SK-N-SH (cell line): ENCODE data around the gene TM9SF3. TPM values are rescaled to one million over a fixed set of nuclear protein-coding genes. Genes with fewer than 3 reads are reported as not detected.

ENCODE experiments used
- CTCF ChIA-PET: fragments of 300-600, 350-600 bp; formaldehyde crosslinking; extraction: SDS; loops from one replicate; lab custom pipeline; 2021; lab: Yijun Ruan, JAX
- POLR2A ChIA-PET: fragments of 350-600 bp; sonication (Branson Sonifier 250); formaldehyde crosslinking; extraction: SDS; loops from one replicate; lab custom pipeline; 2020; ENCODE audit warnings: antibody characterized with exemption, inconsistent platforms; lab: Yijun Ruan, JAX
- DNase-seq: peaks from one replicate; pipeline ENCODE4 v3.0.0; 2012
- H2AFZ ChIP-seq: fragments of 200-600 bp; sonication (generic); 2 replicates; pipeline ENCODE4 v1.8.1; 2016; ENCODE audit warnings: antibody characterized with exemption, mild to moderate bottlenecking, low read depth
- H3F3A ChIP-seq: fragments of 200-600 bp; sonication (generic); replicated peaks from 2 replicates; pipeline ENCODE3; 2016; ENCODE audit warnings: antibody characterized with exemption, mild to moderate bottlenecking; ENCODE audit not compliant: insufficient read depth
- H3K27ac ChIP-seq, 2 experiments: fragments of 200-500 bp in 1 of 2; fragments of 200-600 bp in 1 of 2; sonication (Bioruptor generic) in 1 of 2; sonication (generic), shearing (Covaris generic) in 1 of 2; 2 replicates each; pipeline versions ENCODE4 v1.5.1 to v1.6.1; 2014 to 2016; ENCODE audit warnings: low read depth in 2 of 2, inconsistent platforms in 1 of 2, low read length in 1 of 2, mild to moderate bottlenecking in 1 of 2, mixed read lengths in 1 of 2
- H3K27me3 ChIP-seq: fragments of 200-600 bp; sonication (generic), shearing (Covaris generic); 2 replicates; pipeline ENCODE4 v1.6.1; 2016; ENCODE audit warnings: mixed run types; ENCODE audit not compliant: insufficient read depth
- H3K36me3 ChIP-seq, 2 experiments: fragments of 200-500 bp in 1 of 2; fragments of 200-600 bp in 1 of 2; sonication (Bioruptor generic) in 1 of 2; sonication (generic) in 1 of 2; replicated peaks in 1 of 2; 2 replicates each; pipeline versions ENCODE3 to v1.5.1; 2014 to 2016; ENCODE audit warnings: low read length in 1 of 2, mild to moderate bottlenecking in 1 of 2; ENCODE audit not compliant: insufficient read depth in 2 of 2, control insufficient read depth in 1 of 2
- H3K4me1 ChIP-seq, 2 experiments: fragments of 200-500 bp in 1 of 2; fragments of 200-600 bp in 1 of 2; sonication (Bioruptor generic) in 1 of 2; sonication (generic), shearing (Covaris generic) in 1 of 2; 2 replicates each; pipeline versions ENCODE4 v1.5.1 to v1.6.1; 2014 to 2016; ENCODE audit warnings: low read depth in 1 of 2, low read length in 1 of 2, mixed run types in 1 of 2; ENCODE audit not compliant: insufficient read depth in 2 of 2, control insufficient read depth in 1 of 2
- H3K4me2 ChIP-seq: fragments of 200-600 bp; sonication (generic), shearing (Covaris generic); 2 replicates; pipeline ENCODE4 v1.6.1; 2017; ENCODE audit warnings: mixed run types
- H3K4me3 ChIP-seq, 2 experiments: fragments of 200-500 bp in 1 of 2; fragments of 200-600 bp in 1 of 2; sonication (Bioruptor generic) in 1 of 2; sonication (generic), shearing (Covaris generic) in 1 of 2; 2 replicates each; pipeline versions ENCODE4 v1.5.1 to v1.8.1; 2014 to 2016; ENCODE audit warnings: low read depth in 2 of 2, inconsistent platforms in 1 of 2, low read length in 1 of 2, mild to moderate bottlenecking in 1 of 2, mixed read lengths in 1 of 2, moderate library complexity in 1 of 2
- H3K79me2 ChIP-seq: fragments of 200-600 bp; sonication (generic); 2 replicates; pipeline ENCODE4 v1.8.1; 2017; ENCODE audit warnings: mild to moderate bottlenecking; ENCODE audit not compliant: insufficient read depth
- H3K9ac ChIP-seq: fragments of 200-600 bp; sonication (generic); 2 replicates; pipeline ENCODE4 v1.6.1; 2017; ENCODE audit warnings: mixed run types
- H3K9me2 ChIP-seq: fragments of 200-600 bp; sonication (generic); 2 replicates; pipeline ENCODE4 v1.6.1; 2017; ENCODE audit warnings: mixed run types
- H3K9me3 ChIP-seq: fragments of 200-600 bp; sonication (generic); 2 replicates; pipeline ENCODE4 v1.6.1; 2017; ENCODE audit warnings: mixed run types, mild to moderate bottlenecking, moderate library complexity
- H4K20me1 ChIP-seq: fragments of 200-600 bp; sonication (generic); 2 replicates; pipeline ENCODE4 v1.6.1; 2017; ENCODE audit warnings: mild to moderate bottlenecking, mixed run types; ENCODE audit not compliant: insufficient read depth
- EZH2phosphoT487 ChIP-seq: fragments of 200-600 bp; sonication (generic); IDR thresholded peaks from 2 replicates; pipeline ENCODE4 v1.6.1; 2017; ENCODE audit warnings: low read depth, mixed run types, mild to moderate bottlenecking, antibody characterized with exemption, moderate library complexity, borderline replicate concordance
- FOXJ3 ChIP-seq: sonication (generic); formaldehyde crosslinking; IDR thresholded peaks from 2 replicates; pipeline ENCODE4 v1.5.1; 2020; ENCODE audit warnings: mild to moderate bottlenecking, missing genetic modification reagents
- GABPA ChIP-seq: IDR thresholded peaks from 2 replicates; pipeline ENCODE4 v1.4.0; 2012; ENCODE audit warnings: low read depth, mild to moderate bottlenecking
- GATA2 ChIP-seq: sonication (generic); formaldehyde crosslinking; IDR thresholded peaks from 2 replicates; pipeline ENCODE4 v1.5.0; 2020; ENCODE audit warnings: mild to moderate bottlenecking, missing genetic modification reagents
- MEF2A ChIP-seq: IDR thresholded peaks from 2 replicates; pipeline ENCODE4 v1.4.0; 2012; ENCODE audit warnings: low read depth, borderline replicate concordance
- MXI1 ChIP-seq: IDR thresholded peaks from 2 replicates; pipeline ENCODE4 v1.6.1; 2012; ENCODE audit warnings: mild to moderate bottlenecking, low read depth, low read length, improper control_type of control experiment
- NFIC ChIP-seq: IDR thresholded peaks from 2 replicates; pipeline ENCODE4 v1.4.0; 2012; ENCODE audit warnings: borderline replicate concordance
- PBX3 ChIP-seq: IDR thresholded peaks from 2 replicates; pipeline ENCODE4; 2012
- RCOR1 ChIP-seq: fragments of 150-350 bp; IDR thresholded peaks from 2 replicates; pipeline ENCODE4 v1.6.1; 2017; ENCODE audit warnings: antibody characterized with exemption, low read length
- REST ChIP-seq: IDR thresholded peaks from 2 replicates; pipeline ENCODE4 v1.6.1; 2012; ENCODE audit warnings: mild to moderate bottlenecking, low read depth, low read length, moderate library complexity
- RFX5 ChIP-seq: IDR thresholded peaks from 2 replicates; pipeline ENCODE4 v1.6.1; 2012; ENCODE audit warnings: mild to moderate bottlenecking, improper control_type of control experiment, low read length
- USF2 ChIP-seq: fragments of 150-350 bp; IDR thresholded peaks from 2 replicates; pipeline ENCODE4 v1.6.1; 2017; ENCODE audit warnings: antibody characterized with exemption, low read length, low read depth, borderline replicate concordance
- ZBTB33 ChIP-seq: IDR thresholded peaks from 2 replicates; pipeline ENCODE4 v1.4.0; 2012; ENCODE audit warnings: low read depth, borderline replicate concordance
- WGBS: methylation state at CpG from one replicate; pipeline ENCODE4 v1.1.6; 2017; ENCODE audit warnings: low lambda C conversion rate; 5-methylcytosine and 5-hydroxymethylcytosine counted together
- polyA plus RNA-seq, 3 experiments: library from polyadenylated mRNA; depleted of rRNA; stranded (reverse); fragments of >200 nt; gene quantifications; 2 replicates each; pipeline ENCODE4 v1.2.3, GENCODE V29; 2012

TM9SF3 gene
- polyA plus RNA-seq, 1 of the 3 experiments (the other 2 are of a cell fraction) = 24.9 TPM

- CTCF ChIA-PET = interaction anchor here (0.8 kb wide), 1 partner anchor 14 kb away, joined by 3 read pairs; no protein-coding TSS in a partner anchor
- H3K9me3 ChIP-seq = no peaks in the 10 kb centered on the region
- H3F3A ChIP-seq = no peaks in the 10 kb centered on the region
- H3K27me3 ChIP-seq = no peaks in the 10 kb centered on the region; the same call in 1 of the 2 replicates
- TF ChIP-seq USF2 (no peak), REST (no peak), NFIC (no peak), FOXJ3 (CRISPR knock-in tag) (no peak), RFX5 (no peak), MEF2A (no peak), PBX3 (no peak), GABPA (no peak), GATA2 (CRISPR knock-in tag) (no peak), ZBTB33 (no peak), EZH2phosphoT487 (no peak), RCOR1 (no peak), MXI1 (no peak)
- POLR2A ChIA-PET = no interaction called here
- H3K36me3 ChIP-seq = no peaks in the 10 kb centered on the region
- WGBS = 70% methylated on average over 5 of the region's 5 CpGs
- H3K79me2 ChIP-seq = no peaks in the 10 kb centered on the region
- H3K4me1 ChIP-seq = peaks cover under 1 to 8% of the 10 kb centered on the region in 2 experiments; a peak in 2 of 4 replicates
- H3K4me2 ChIP-seq = no peak overlapping the region
- H4K20me1 ChIP-seq = no peaks in the 10 kb centered on the region
- no peak overlapping the region for H3K27ac ChIP-seq
- no peak overlapping the region for H3K4me3 ChIP-seq
- DNase-seq = no peak
- H3K9ac ChIP-seq = no peak overlapping the region
- no peak overlapping the region for H2AFZ ChIP-seq
- H3K9me2 ChIP-seq = no peaks in the 10 kb centered on the region
Observed at GRCh38 chr10:96608805-96609204, 22.0 kb upstream of the TM9SF3 start.
